Rectal smooth muscle tissue (tissue), 1 donor: ENCODE measurements around the gene PPP1R26.

Experiments
- H3K27ac ChIP-seq: one replicate; pipeline ENCODE4 v1.7.0; 2013; ENCODE audit warnings: low read depth, low read length, inconsistent platforms
- H3K27me3 ChIP-seq: one replicate; pipeline ENCODE4 v1.7.0; 2013; ENCODE audit warnings: low read length; ENCODE audit not compliant: control insufficient read depth, insufficient read depth
- H3K36me3 ChIP-seq: one replicate; pipeline ENCODE4 v1.7.0; 2013; ENCODE audit warnings: low read length; ENCODE audit not compliant: control insufficient read depth, insufficient read depth
- H3K4me1 ChIP-seq: one replicate; pipeline ENCODE4 v1.7.0; 2013; ENCODE audit warnings: low read length; ENCODE audit not compliant: control insufficient read depth, insufficient read depth
- H3K4me3 ChIP-seq: one replicate; pipeline ENCODE4 v1.7.0; 2013; ENCODE audit warnings: low read length
- H3K9ac ChIP-seq: one replicate; pipeline ENCODE4 v1.7.0; 2013; ENCODE audit warnings: low read length

PPP1R26 gene

DNA sequence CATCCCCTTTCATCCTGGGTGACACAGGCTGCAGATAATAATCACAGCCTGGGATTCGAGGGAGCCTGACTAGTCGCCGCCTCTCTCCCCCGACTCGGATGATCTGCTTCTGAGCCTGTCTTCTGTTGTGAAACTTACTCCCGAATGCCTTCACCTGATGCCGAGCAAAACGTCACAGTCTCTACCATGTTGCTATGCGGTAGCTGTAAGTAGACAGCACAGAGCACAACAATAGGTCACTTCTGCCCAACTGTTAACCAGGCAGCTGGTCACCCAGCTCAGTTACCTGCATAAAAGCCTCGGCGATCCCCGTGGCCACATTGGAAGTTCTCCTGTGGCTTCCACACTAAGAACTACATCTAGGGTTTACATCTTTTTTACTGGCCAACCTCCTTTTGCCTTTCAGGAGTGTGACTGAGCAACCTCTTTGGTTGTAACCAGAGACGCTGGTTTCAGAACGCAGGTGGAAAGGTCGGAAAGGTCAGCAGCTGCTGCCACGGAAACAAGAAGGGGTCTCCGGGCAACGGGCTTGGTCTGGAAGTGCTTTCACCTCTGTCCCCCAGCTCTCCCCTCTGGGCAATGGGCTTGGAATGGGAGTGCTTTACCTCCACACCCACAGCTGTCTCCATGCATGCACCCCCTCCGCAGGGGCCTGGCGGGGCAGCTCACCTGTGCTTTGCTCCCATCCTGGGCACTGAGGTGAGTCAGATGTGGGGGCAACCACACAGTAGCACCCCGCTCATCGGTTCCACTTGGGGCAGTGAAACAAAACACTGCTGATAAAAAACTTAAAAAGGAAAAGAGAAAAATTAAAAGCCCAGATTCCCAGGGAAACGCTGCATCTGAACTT, 7.6 kb upstream of the PPP1R26 start:
- Histone ChIP-seq H3K27me3 (no peaks in the 10 kb centered on the region), H3K36me3 (no peaks in the 10 kb centered on the region), H3K4me3 (no peak overlapping the region), H3K9ac (no peak overlapping the region), H3K27ac (no peak overlapping the region), H3K4me1 (no peaks in the 10 kb centered on the region)

DNA sequence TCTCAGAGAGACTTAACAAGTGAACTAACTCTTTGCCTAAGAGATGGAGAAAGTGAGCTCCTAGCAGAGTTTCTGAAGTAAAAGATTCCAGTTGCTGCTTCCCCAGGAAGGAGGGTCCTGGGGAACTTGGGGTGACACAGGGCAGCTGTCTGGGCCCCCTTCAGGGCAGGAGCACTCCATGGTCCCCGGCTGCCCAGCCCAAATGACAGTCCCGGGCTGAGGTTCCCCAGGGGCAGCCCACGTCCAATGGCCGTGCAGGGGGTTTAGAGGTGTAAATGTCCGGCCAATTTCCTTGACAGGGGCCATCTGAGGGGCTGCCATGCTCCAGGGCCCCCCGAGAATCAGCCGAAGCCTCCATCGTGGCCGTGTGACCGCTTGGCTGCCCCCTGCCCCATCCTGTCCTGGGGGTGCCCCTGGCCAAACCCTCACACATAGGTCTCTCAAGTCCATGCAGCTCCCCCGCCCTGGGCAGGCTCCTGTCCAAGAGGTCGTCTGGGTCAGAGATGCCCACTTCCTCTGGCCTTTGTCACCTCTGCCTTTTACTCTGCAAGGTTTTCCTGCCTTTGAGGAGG, 5.5 kb upstream of the PPP1R26 start:
- Histone ChIP-seq H3K9ac (no peak overlapping the region), H3K4me1 (no peaks in the 10 kb centered on the region), H3K4me3 (no peak overlapping the region), H3K27ac (no peak overlapping the region), H3K36me3 (no peaks in the 10 kb centered on the region), H3K27me3 (no peaks in the 10 kb centered on the region)

DNA sequence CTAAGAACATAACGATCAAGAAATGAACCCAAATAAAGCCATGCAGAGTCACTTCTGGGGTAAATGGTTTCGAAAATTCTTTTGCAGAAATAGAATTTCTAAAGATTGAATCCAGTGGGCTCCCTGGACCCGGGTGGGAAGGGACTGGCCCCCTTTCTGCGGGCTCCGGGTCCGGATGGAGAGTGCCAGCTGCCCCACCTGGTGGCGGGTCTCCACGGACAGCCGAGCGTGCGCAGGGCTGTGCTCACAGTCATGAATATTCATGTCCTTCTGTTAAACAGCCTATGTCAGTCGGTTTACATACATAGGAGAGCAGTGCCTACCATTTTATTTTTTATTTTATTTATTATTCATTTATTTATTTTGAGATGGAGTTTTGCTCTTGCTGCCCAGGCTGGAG, 4.7 kb upstream of the PPP1R26 start:
- no peak overlapping the region for H3K9ac ChIP-seq
- no peak overlapping the region for H3K27ac ChIP-seq
- no peak overlapping the region for H3K4me3 ChIP-seq
- no peaks in the 10 kb centered on the region for H3K4me1 ChIP-seq
- H3K36me3 ChIP-seq: no peaks in the 10 kb centered on the region
- H3K27me3 ChIP-seq: no peaks in the 10 kb centered on the region

- H3K36me3 ChIP-seq: no peaks in the 10 kb centered on the region
- no peak overlapping the region for H3K27ac ChIP-seq
- H3K4me1 ChIP-seq: peaks cover 4% of the 10 kb centered on the region
- H3K9ac ChIP-seq: no peak overlapping the region
- no peak overlapping the region for H3K4me3 ChIP-seq
- no peaks in the 10 kb centered on the region for H3K27me3 ChIP-seq
These were observed 2.8 kb upstream of the PPP1R26 start for GRCh38 chr9:135476561-135477355.

DNA sequence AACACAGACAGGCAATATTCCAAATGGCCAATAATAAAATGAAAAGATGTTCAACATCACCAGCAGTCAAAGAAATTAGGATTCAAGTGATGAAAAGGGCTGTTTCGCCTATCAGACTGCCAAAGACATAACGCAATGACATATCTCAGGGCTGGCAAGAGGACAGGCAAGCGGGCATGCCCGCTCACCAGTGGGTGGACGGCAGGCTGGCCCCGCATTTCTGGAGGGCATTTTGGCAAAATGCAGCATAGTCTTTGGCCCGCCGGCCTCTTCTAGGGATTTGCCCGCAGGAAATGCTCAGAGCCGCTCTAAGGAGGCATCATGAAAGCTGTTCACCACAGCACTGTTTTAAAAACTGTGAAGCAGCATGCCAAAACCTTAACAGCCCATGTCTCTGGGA, 1.4 kb upstream of the PPP1R26 start:
- H3K36me3 ChIP-seq: no peaks in the 10 kb centered on the region
- H3K4me1 ChIP-seq: peaks cover 4% of the 10 kb centered on the region
- no peaks in the 10 kb centered on the region for H3K27me3 ChIP-seq
- H3K4me3 ChIP-seq: no peak overlapping the region
- no peak overlapping the region for H3K27ac ChIP-seq
- H3K9ac ChIP-seq: no peak overlapping the region

GRCh38 chr9:135478829-135479468, 633 bp upstream of the PPP1R26 start:
- Histone ChIP-seq H3K4me1 (peaks cover 4% of the 10 kb centered on the region), H3K27ac (peak overlapping the region; percentile 51), H3K9ac (no peak overlapping the region), H3K27me3 (no peaks in the 10 kb centered on the region), H3K4me3 (peak overlapping the region; percentile 55), H3K36me3 (no peaks in the 10 kb centered on the region)

DNA sequence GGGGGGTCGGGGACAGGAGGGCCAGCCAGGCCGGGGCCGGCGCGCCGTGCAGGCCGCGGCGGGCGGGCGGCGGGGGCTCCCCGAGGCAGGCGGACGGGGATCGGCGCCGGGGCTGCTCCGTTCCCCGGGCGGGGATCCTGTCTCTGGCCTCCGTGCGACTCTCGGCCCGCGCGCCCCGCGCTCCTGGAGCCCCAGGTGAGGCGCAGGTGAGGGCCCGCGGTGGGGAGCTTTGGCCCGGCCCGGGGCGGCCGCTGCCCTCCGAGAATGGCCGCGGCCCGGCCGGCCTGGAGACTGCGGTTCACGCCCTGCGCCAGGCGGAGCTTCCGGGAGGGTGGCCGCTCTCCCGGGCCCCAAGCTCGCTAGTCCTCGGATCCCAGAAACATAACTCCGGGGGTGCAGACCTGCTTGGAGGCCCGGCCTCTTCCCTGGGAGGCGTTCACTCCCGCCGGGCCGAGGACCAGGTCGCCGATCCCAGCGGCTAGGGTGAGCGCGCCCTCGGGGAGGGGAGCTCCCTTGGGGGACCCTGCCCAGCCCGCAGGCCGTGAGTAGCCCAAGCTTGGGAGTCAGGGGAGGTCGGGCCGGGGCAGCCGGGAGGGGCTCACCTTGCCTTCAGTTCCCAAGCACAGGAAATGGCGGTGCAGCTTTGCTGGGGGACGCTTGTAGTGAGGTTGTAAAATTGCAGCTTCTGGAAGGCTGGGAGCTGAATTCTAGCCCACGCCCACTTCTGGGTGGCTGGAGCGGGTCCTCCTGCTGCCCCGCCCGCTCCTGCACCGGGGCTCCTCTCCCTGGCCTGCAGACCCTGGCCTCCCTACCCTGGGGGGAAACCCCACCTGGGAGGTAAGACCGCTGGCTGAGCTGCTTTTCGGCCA, 723 bp downstream of the PPP1R26 start:
- Histone ChIP-seq H3K36me3 (no peaks in the 10 kb centered on the region), H3K27ac (no peak overlapping the region)

GRCh38 chr9:135480940-135481310, 1.3 kb downstream of the PPP1R26 start:
- H3K4me3 ChIP-seq: peak overlapping the region; percentile 80
- H3K27ac ChIP-seq: no peak overlapping the region
- no peaks in the 10 kb centered on the region for H3K27me3 ChIP-seq
- H3K9ac ChIP-seq: no peak overlapping the region
- peaks cover 4% of the 10 kb centered on the region for H3K4me1 ChIP-seq
- no peaks in the 10 kb centered on the region for H3K36me3 ChIP-seq

More for the DNA sequence above, 723 bp downstream of the PPP1R26 start:
- H3K4me3 ChIP-seq: peak overlapping the region; percentile 80
- H3K27me3 ChIP-seq: no peaks in the 10 kb centered on the region
- H3K9ac ChIP-seq: no peak overlapping the region
- H3K4me1 ChIP-seq: peaks cover 4% of the 10 kb centered on the region

DNA sequence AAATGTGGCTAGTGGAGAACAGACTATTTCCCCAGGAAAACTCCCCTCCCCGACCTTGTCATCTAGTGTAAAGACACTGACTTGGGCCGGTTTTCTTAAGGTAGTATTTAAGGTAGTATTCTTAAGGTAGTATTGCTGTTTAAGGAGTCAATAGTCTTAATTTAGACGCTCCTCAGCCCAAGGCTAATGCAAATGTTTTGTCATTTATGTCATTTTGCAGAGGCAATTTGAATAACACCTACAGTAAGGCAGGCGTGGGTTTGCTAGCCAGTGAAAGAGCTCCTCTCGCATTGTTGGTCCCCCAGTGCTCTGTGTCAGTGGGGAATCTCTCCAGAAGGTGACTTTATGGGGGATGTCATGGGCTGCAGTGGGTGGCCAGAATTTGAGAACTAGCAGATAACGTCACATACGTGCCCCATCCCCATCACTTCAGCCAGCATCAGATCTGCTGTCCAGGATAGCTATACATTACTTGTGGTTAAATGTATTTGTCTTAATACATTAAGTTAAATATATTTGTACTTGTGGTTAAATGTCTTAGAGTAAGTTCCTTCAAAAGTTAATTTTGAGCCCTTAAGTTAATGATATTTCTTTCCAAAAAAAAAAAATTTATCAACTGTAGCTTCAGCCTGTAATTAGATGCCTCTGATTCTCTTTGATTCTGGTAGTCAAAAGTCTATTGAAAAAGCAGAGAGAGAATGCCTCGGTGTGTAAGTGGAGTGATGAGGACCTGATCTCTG, 2.6 kb downstream of the PPP1R26 start:
- H3K27ac ChIP-seq: no peak overlapping the region
- H3K4me3 ChIP-seq: no peak overlapping the region
- no peaks in the 10 kb centered on the region for H3K27me3 ChIP-seq
- H3K36me3 ChIP-seq: peaks cover under 1% of the 10 kb centered on the region
- no peak overlapping the region for H3K9ac ChIP-seq
- peaks cover 4% of the 10 kb centered on the region for H3K4me1 ChIP-seq

- peaks cover 3% of the 10 kb centered on the region for H3K36me3 ChIP-seq
- H3K27ac ChIP-seq: no peak overlapping the region
- peaks cover 4% of the 10 kb centered on the region for H3K4me1 ChIP-seq
- no peak overlapping the region for H3K4me3 ChIP-seq
- H3K27me3 ChIP-seq: no peaks in the 10 kb centered on the region
- no peak overlapping the region for H3K9ac ChIP-seq
These were observed 5.1 kb downstream of the PPP1R26 start for GRCh38 chr9:135484460-135485277.
